Neural cell (in vitro differentiated cells): ENCODE measurements around the gene DROSHA.

Source experiments
- EZH2 ChIP-seq: fragments of 200-600, 300-800 bp; shearing (Covaris generic), sonication (generic); IDR thresholded peaks from 2 replicates; pipeline ENCODE4 v1.6.1; 2014; ENCODE audit warnings: antibody characterized with exemption, low read length, borderline replicate concordance, mild to moderate bottlenecking; ENCODE audit not compliant: insufficient read depth, poor library complexity, severe bottlenecking
- TAF1 ChIP-seq: IDR thresholded peaks from 2 replicates; pipeline ENCODE4 v1.6.1; 2012; ENCODE audit warnings: low read depth
- TF ChIP-seq, protein P1 (sequence below): fragments of 450-650 bp; IDR thresholded peaks from 2 replicates; pipeline ENCODE4 v1.5.1; 2014; ENCODE audit warnings: antibody characterized with exemption, mild to moderate bottlenecking, moderate library complexity; ENCODE audit not compliant: poor library complexity, severe bottlenecking

DNA sequence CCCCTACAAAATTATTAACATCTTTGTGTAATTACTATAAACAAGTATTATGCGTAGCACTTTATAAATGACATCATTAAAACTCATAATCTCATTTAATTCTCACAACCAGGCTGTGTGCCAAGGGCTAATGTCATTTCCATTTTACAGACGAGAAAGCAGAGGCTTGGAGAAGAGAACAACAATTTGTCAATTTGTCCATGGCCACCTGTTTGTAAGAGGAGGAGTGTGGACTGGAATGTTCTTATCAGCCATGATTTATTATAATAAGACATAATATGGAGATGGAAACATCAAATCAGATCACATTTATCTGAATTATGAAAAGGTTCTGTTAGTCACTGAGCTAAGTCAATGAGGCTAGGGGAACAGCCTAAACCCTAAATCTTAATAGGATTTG lies 97.0 kb downstream of the DROSHA start:
- TF ChIP-seq, protein P1, sequence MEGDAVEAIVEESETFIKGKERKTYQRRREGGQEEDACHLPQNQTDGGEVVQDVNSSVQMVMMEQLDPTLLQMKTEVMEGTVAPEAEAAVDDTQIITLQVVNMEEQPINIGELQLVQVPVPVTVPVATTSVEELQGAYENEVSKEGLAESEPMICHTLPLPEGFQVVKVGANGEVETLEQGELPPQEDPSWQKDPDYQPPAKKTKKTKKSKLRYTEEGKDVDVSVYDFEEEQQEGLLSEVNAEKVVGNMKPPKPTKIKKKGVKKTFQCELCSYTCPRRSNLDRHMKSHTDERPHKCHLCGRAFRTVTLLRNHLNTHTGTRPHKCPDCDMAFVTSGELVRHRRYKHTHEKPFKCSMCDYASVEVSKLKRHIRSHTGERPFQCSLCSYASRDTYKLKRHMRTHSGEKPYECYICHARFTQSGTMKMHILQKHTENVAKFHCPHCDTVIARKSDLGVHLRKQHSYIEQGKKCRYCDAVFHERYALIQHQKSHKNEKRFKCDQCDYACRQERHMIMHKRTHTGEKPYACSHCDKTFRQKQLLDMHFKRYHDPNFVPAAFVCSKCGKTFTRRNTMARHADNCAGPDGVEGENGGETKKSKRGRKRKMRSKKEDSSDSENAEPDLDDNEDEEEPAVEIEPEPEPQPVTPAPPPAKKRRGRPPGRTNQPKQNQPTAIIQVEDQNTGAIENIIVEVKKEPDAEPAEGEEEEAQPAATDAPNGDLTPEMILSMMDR: no peak
- TF ChIP-seq EZH2 (no peak), TAF1 (no peak)
